Small intestine (tissue), 7 donors: ENCODE measurements around the gene CACNA1A. TPM values are rescaled to one million over a fixed set of nuclear protein-coding genes. Genes with fewer than 3 reads are reported as not detected.

Source experiments
- DNase-seq, 2 donors: peaks; one replicate each; pipeline versions ENCODE4 v3.0.0 to v3.0.0-alpha.2; 2013
- FAIRE-seq: peaks from 2 replicates; lab custom pipeline; 2012; peaks lifted over from hg19 to GRCh38; lab: Jason Lieb, UNC
- H3K27ac ChIP-seq, 3 donors: one replicate each; pipeline ENCODE4 v1.5.1; 2013; ENCODE audit warnings: low read length in 2 of 3, mild to moderate bottlenecking in 2 of 3, control low read depth in 1 of 3, inconsistent platforms in 1 of 3, low read depth in 1 of 3, moderate library complexity in 1 of 3
- H3K27me3 ChIP-seq, 3 donors: one replicate each; pipeline ENCODE4 v1.6.1; 2013; ENCODE audit warnings: low read length in 3 of 3, inconsistent platforms in 1 of 3; ENCODE audit not compliant: control insufficient read depth in 3 of 3, insufficient read depth in 3 of 3
- H3K36me3 ChIP-seq, 3 donors: one replicate each; pipeline ENCODE4 v1.6.1; 2013; ENCODE audit warnings: low read length in 3 of 3, inconsistent platforms in 1 of 3, low read depth in 1 of 3, mild to moderate bottlenecking in 1 of 3, moderate library complexity in 1 of 3; ENCODE audit not compliant: control insufficient read depth in 3 of 3, insufficient read depth in 2 of 3
- H3K4me1 ChIP-seq, 3 donors: one replicate each; pipeline ENCODE4 v1.6.1; 2013; ENCODE audit warnings: low read length in 2 of 3, inconsistent platforms in 1 of 3, low read depth in 1 of 3, mild to moderate bottlenecking in 1 of 3, moderate library complexity in 1 of 3; ENCODE audit not compliant: control insufficient read depth in 3 of 3, insufficient read depth in 2 of 3
- H3K4me3 ChIP-seq, 3 donors: one replicate each; pipeline ENCODE4 v1.5.1; 2013; ENCODE audit warnings: low read length in 3 of 3, control low read depth in 1 of 3, inconsistent platforms in 1 of 3, low read depth in 1 of 3, mild to moderate bottlenecking in 1 of 3, moderate library complexity in 1 of 3
- H3K9me3 ChIP-seq, 2 donors: one replicate each; pipeline ENCODE4 v1.6.1; 2013; ENCODE audit warnings: low read depth in 1 of 2, low read length in 1 of 2; ENCODE audit not compliant: control insufficient read depth in 2 of 2, insufficient read depth in 1 of 2
- WGBS, 3 donors: extraction: QIAGEN DNeasy Blood & Tissue Kit; methylation state at CpG; one replicate each; pipeline ENCODE4 v1.1.7; 2013; 5-methylcytosine and 5-hydroxymethylcytosine counted together
- polyA plus RNA-seq, 4 donors: library from polyadenylated mRNA; stranded (reverse) in 3 of 4; unstranded in 1 of 4; fragments of 200-250 nt in 3 of 4; fragments of 120-200 nt in 1 of 4; gene quantifications; one replicate each; pipeline versions ENCODE4 v1.2.1 to v1.2.3, GENCODE V29; 2013
- donor health status: healthy with polysubstance abuse.
- donor health status: control.
- donor health status: control.
- donor health status: Bipolar disorder and iron deficiency.
- donor health status: healthy.

The CACNA1A gene
- polyA plus RNA-seq, 4 donors = 0.27 to 8.9 (median 2.1) TPM

- DNase-seq (peak in 1 of 2 donors; percentile 25), FAIRE-seq (no peak)
- peak overlapping the region in 1 of 3 donors; percentile 40 for H3K27ac ChIP-seq
- no peak overlapping the region for H3K4me3 ChIP-seq
- H3K9me3 ChIP-seq = peaks cover 0 to 7% of the 10 kb centered on the region in 2 donors
- H3K27me3 ChIP-seq = no peaks in the 10 kb centered on the region
- no peaks in the 10 kb centered on the region for H3K4me1 ChIP-seq
- no peaks in the 10 kb centered on the region for H3K36me3 ChIP-seq
- 51 to 63% (median 57%) methylated on average over 18 to 19 of the region's 19 CpGs for WGBS, 3 donors
Measured at GRCh38 chr19:13215572-13216380, 290.5 kb downstream of the CACNA1A start.

GRCh38 chr19:13214036-13214730 is 292.1 kb downstream of the CACNA1A start:
- FAIRE-seq = no peak
- 90 to 96% (median 92%) methylated on average over 19 of the region's 19 CpGs for WGBS, 3 donors
- no peaks in the 10 kb centered on the region for H3K9me3 ChIP-seq

GRCh38 chr19:13212759-13213330 is 293.4 kb downstream of the CACNA1A start:
- DNase-seq (peak; percentile 57 to 81), FAIRE-seq (no peak)
- Histone ChIP-seq H3K9me3 (no peaks in the 10 kb centered on the region), H3K27me3 (no peaks in the 10 kb centered on the region), H3K36me3 (no peaks in the 10 kb centered on the region), H3K4me3 (no peak overlapping the region), H3K4me1 (no peaks in the 10 kb centered on the region), H3K27ac (no peak overlapping the region)
- 34 to 67% (median 61%) methylated on average over 5 to 7 of the region's 7 CpGs for WGBS, 3 donors

More at GRCh38 chr19:13214036-13214730, 292.1 kb downstream of the CACNA1A start:
- Histone ChIP-seq H3K27ac (no peak overlapping the region), H3K27me3 (no peaks in the 10 kb centered on the region), H3K36me3 (no peaks in the 10 kb centered on the region), H3K4me1 (no peaks in the 10 kb centered on the region), H3K4me3 (no peak overlapping the region)
- no peak for DNase-seq

GRCh38 chr19:13211426-13212308 is 294.6 kb downstream of the CACNA1A start:
- Histone ChIP-seq H3K9me3 (no peaks in the 10 kb centered on the region), H3K4me3 (no peak overlapping the region), H3K36me3 (no peaks in the 10 kb centered on the region), H3K27me3 (no peaks in the 10 kb centered on the region), H3K27ac (no peak overlapping the region), H3K4me1 (no peaks in the 10 kb centered on the region)
- DNase-seq = no peak
- no peak for FAIRE-seq
- WGBS, 3 donors = 85 to 90% (median 87%) methylated on average over 16 of the region's 16 CpGs

- WGBS, 3 donors = 81 to 92% (median 87%) methylated on average over 16 to 20 of the region's 20 CpGs
- no peak for FAIRE-seq
- Histone ChIP-seq H3K9me3 (no peaks in the 10 kb centered on the region), H3K27ac (no peak overlapping the region), H3K27me3 (no peaks in the 10 kb centered on the region), H3K4me1 (no peaks in the 10 kb centered on the region), H3K4me3 (no peak overlapping the region), H3K36me3 (no peaks in the 10 kb centered on the region)
- no peak for DNase-seq
Measured at GRCh38 chr19:13210941-13211340, 295.3 kb downstream of the CACNA1A start.

- FAIRE-seq = no peak
- H3K27ac ChIP-seq = no peak overlapping the region
Measured at GRCh38 chr19:13210339-13210775, 295.9 kb downstream of the CACNA1A start.

GRCh38 chr19:13209484-13210338 is 296.6 kb downstream of the CACNA1A start:
- no peaks in the 10 kb centered on the region for H3K36me3 ChIP-seq
- H3K27me3 ChIP-seq = no peaks in the 10 kb centered on the region
- no peak overlapping the region for H3K27ac ChIP-seq
- H3K4me1 ChIP-seq = no peaks in the 10 kb centered on the region
- H3K9me3 ChIP-seq = no peaks in the 10 kb centered on the region
- 85% methylated on average over 11 to 13 of the region's 13 CpGs for WGBS, 3 donors
- DNase-seq (no peak), FAIRE-seq (no peak)
- no peak overlapping the region for H3K4me3 ChIP-seq

More at GRCh38 chr19:13210339-13210775, 295.9 kb downstream of the CACNA1A start:
- no peak overlapping the region for H3K4me3 ChIP-seq
- no peaks in the 10 kb centered on the region for H3K27me3 ChIP-seq
- DNase-seq = no peak
- no peaks in the 10 kb centered on the region for H3K9me3 ChIP-seq
- no peaks in the 10 kb centered on the region for H3K4me1 ChIP-seq
- H3K36me3 ChIP-seq = no peaks in the 10 kb centered on the region
- WGBS, 3 donors = 68 to 83% (median 81%) methylated on average over 11 to 13 of the region's 13 CpGs
